HL-60/S4 (cell line): ENCODE results near the gene SH3BP4.
"Not testable (repeated sequence)": the region's sequence is repeated elsewhere in the genome, so short reads cannot be mapped to it uniquely, and the experiment has no call there.

Experiments used
- in situ Hi-C: fragments of 300-500 bp; cut with MboI; formaldehyde crosslinking; loops from 2 replicates; pipeline ENCODE4 v1.14.3; 2022; ENCODE audit warnings: low sequenced_read_pairs

The SH3BP4 gene

DNA sequence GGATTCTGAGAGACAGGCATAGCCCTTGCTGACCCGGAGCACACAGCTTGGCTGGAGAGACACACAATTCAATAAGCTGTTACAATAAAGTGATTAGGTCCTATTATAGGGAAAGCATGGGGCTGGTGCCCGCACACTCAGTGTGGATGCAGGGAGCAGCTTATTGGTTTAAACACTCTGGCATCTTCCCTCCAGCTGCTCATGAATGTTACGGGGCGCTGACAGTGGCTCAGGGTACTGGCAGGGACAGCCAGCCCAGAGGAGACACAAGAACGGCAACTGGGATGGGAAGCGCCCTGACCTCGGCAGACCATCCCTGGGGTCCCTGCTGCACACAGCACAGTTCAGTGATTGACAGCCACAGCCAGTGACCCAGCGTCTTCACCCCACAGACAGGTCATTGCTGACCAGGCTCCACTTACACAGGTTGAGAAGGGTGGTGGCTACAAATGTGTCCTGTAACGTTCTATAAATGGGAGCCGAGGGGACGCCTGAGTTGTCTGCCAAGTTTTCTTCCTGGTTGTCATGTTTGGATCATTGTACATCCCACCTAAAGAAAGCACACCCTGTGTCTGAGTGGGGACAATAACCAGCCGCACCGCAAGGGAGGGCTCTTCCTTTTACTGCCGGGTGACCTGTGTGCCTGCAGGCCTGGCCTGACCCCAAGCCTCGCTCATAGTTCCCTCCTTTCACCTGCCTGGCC lies 60.3 kb downstream of the SH3BP4 start:
- in situ Hi-C loops: no loop called here

- in situ Hi-C loops: no loop called here
These were observed 65.6 kb downstream of the SH3BP4 start for GRCh38 chr2:235017441-235017840.

DNA sequence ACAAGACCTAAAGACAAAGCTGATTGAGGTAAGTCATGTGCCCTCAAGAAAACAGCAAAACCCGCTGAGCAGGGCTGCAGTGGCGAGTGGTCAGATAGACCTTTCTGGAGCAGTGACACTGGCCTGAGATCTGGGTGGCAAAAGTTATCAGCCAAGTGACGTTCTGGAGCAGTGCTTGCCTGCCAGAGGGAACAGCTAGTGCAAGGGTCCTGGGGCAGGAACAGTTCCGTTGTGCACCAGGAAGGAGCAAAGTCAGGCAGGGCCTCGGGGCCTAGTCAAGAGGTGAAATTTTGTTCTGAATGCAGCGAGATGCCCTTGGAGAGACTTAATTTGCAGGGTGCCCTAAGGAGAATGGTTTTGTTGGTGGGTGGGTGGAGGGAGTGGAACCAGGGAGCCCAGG lies 67.0 kb downstream of the SH3BP4 start:
- in situ Hi-C loops: no loop called here

DNA sequence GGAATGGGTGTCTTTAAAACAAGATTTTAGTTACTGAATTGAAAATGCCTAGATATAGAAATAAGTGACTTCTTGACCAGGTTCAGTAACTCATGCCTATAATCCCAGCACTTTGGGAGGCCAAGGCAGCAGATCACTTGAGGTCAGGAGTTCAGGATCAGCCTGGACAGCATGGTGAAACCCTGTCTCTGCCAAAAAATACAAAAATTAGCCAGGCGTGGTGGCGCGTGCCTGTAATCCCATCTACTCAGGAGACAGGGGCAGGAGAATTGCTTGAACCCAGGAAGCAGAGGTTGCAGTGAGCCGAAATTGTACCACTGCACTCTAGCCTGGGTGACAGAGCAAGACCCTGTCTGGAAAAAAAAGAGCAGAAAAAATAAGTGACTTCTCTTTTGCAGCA lies 68.3 kb downstream of the SH3BP4 start:
- in situ Hi-C loops: not testable (repeated sequence)

GRCh38 chr2:235021752-235022151 lies 69.9 kb downstream of the SH3BP4 start:
- in situ Hi-C loops: no loop called here

DNA sequence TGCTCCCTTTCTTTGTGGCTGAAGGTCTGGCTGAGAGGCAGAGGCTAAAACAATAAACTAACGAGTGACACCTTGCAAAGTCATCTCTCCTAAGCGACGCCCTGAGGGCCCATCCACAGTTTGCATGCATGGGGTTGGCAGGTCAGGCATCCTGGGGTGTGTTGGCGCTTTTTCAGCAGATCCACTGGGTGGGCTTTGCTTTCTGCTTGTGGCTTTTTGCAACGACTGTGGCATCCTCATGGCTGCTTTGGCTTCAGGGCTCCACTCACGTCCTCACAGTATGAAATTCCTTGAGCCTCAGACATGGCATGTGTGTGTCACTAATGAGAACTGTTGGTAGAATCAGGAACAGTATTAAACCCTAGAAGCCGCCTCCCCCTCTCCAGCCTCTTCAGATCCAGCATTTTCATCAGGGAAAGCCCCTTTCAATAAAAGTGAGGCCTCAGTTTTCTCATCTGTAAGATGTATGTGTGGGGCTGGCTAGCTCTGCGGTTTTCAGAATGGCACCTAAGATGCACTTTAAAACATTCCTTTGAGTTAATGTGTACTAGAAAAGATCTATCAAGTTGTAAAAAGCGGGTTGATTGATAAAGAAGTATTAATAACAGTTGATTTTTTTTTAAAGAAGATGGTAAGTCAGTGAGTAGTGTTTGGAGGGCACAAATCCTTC lies 72.5 kb downstream of the SH3BP4 start:
- in situ Hi-C loops: no loop called here

DNA sequence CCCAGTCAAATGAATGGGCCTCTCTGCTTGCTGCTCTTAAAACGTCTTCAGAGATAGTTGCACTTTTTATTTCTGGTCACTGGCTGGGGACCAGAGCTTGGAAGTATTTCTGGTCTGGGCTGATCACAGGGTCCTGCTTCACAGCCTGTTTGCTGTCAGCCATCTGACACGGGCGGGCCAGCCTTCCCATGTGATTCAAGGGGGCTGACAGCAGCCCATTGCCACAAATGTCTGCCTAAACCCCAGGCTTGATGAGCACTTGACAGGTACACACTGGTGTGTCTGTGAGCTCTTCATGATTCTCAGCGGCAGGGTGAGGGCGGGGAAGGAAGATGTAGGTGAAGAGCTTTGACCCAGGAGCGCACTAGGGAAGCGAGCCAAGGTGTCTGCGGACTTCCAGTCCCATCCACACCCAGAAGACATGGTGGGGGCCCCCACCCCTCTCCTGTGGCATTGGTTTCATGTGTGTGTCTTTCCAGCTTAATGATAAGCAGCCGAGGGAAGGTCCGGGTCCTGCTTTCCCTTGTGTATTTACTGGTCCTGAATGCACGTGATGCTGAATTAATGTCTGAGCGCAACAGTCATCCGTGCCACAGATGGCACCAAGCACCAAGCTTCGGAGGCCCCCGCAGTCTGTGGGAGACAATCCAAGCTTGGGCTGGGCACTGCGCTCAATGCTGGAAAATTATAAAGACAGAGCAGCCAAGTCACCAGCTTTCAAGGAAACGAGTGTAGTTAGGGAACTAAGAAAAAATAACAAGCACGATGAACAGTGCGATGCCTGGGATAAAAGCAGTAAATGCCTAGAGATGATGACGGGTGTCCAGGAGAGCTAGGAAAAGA lies 73.3 kb downstream of the SH3BP4 start:
- in situ Hi-C loops: no loop called here

- in situ Hi-C loops: no loop called here
These were observed 74.2 kb downstream of the SH3BP4 start for GRCh38 chr2:235025800-235026536.

DNA sequence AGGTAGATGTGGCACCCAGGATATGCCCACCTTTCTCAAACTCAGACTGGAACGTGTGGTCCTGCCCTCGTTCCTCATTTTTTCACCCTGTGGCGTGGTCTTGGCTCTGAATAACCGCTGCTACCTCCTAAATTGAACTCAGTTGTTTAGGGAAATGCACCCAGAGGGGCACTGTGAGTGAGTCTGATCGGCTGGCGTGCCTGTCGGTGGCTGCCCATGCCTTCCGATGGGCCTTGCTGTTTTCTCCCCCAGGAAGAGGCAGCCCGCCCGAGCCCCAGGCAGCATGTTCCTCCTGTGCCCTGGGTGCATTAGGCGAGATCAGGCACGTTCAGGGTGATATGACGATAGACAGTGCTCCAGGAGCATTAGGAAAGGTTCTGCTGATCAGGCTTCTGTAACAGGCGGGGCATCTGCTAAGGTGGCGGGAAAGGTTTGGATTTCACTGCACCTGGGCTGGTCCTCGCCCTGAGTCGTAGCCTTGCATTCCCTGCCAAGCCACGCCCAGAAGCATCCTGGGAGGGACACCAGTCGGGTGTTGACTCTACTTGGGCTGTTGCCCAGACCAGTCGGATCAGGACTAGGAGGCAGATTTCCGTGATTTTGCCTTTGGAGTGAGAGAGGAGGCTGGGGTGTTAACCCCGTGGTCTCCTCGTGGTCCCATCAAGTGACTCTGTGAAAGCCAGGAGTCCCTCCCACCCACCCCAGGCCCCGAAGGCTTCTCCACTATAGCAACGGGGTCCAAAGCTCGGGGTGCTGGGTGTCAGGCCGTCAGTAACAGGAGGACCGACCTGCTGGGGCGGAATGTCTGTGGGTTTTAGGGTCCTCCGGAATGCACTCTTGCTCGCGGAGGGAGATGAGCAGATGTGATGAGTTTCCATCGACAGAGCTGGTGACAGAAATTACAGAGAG lies 75.1 kb downstream of the SH3BP4 start:
- in situ Hi-C loops: no loop called here

GRCh38 chr2:235027558-235028214 lies 75.9 kb downstream of the SH3BP4 start:
- in situ Hi-C loops: no loop called here

DNA sequence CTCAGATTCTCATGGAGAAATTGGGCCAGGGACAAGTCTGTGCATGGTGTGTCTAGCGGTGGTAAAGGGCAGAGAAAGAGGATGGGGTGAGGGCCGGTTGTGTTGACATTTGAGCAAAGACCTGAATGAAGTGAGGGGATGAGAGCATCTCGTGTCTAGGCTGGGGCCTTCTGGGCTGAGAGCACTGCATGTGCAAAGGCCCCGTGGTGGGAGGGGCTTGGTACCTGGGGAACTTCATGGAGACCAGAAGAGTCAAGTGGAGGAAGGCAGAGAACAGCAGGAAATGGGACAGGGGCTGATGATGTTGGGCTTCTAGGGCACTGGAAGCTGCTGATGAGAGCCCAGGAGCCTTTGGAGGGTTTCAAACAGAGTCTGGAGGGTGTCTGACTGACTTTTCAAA lies 76.8 kb downstream of the SH3BP4 start:
- in situ Hi-C loops: no loop called here

- in situ Hi-C loops: no loop called here
These were observed 77.2 kb downstream of the SH3BP4 start for GRCh38 chr2:235029054-235029453.

GRCh38 chr2:235030126-235030525 lies 78.3 kb downstream of the SH3BP4 start:
- in situ Hi-C loops: no loop called here

GRCh38 chr2:235030936-235031335 lies 79.1 kb downstream of the SH3BP4 start:
- in situ Hi-C loops: no loop called here

GRCh38 chr2:235031686-235032373 lies 80.0 kb downstream of the SH3BP4 start:
- in situ Hi-C loops: no loop called here

DNA sequence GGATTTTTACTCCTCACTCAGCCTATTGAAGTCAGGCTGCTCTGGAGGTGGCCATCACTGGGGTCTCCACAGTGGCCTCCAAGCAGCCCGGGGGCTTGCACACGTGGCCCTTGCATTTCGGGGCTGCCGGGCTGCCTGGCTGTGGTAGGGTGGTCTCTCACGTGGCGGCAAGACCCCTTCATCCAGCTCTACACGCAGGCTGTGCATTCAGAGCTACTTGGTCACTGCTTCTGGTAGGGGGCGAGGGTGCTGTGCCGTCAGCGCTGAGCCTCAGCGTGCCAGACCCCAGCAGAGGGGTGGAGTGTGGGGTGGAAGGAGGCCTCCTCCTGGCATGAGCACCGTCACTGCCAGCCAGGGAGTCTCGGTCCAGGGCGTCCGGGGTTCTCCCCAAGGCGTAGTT lies 80.6 kb downstream of the SH3BP4 start:
- in situ Hi-C loops: no loop called here

DNA sequence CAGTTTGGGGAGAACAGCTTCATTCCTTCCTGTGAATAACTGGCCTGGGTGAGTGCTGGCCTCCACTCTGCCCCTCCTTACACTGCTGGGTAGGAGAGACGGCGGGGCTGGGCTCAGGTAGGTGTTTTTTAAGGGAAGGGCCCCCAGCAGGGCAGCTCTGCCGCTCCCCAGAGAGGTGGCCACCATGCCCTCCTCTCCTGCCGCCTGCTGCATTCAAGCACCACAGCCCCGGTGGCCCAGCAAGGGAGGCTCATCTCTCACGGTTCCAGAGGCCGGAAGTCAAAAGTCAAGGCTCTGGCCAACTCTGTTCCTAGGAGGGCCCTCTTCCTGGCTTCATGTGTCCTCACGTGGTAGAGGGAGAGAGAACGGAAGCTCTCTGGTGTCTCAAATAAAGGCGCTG lies 81.1 kb downstream of the SH3BP4 start:
- in situ Hi-C loops: no loop called here

DNA sequence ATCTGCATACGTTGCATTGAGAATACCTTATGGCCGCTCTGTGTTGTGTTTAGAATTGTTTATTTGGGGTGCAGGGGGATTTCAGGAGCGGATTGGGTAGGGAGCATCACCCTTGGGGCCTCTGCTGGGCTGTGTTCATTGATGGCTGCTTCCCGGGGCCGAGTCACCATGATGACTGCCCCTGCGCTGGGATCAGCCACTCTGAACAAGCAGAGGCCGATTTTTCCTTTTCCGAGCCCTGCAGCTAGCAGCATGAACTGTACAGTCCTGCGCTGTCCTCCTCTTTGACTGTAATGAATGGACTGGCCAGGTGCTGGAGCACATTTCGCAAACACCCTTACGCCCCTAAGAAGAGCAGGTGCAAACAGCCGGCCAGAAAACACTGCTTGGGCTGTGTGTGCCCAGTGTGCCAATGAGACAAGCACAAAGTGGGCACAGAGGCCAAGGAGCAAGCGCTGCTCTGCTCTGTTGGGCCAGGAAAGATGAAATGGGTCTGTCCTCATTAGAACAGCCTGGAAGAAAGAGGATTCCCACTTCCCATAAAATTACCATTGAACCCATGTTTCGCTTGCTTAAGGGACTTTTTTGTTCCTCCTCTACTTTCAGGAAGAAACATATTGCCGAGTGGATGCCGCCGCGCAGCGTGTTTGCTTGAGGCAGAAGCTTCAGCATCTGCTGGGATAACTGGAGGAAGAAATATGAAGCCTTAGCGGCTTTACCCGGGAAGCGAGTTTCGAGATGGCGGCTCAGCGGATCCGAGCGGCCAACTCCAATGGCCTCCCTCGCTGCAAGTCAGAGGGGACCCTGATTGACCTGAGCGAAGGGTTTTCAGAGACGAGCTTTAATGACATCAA lies 82.7 kb downstream of the SH3BP4 start:
- in situ Hi-C loops: no loop called here
